ENCODE measurements around the gene CSDE1. TPM values are rescaled to one million over a fixed set of nuclear protein-coding genes. Genes with fewer than 3 reads are reported as not detected.
"Not testable (repeated sequence)": the region's sequence is repeated elsewhere in the genome, so short reads cannot be mapped to it uniquely, and the experiment has no call there.

Gene CSDE1
- polyA plus RNA-seq (2013, experiment 1 of 2) = 445 TPM
- polyA plus RNA-seq (2013, experiment 2 of 2) = 430 TPM

DNA sequence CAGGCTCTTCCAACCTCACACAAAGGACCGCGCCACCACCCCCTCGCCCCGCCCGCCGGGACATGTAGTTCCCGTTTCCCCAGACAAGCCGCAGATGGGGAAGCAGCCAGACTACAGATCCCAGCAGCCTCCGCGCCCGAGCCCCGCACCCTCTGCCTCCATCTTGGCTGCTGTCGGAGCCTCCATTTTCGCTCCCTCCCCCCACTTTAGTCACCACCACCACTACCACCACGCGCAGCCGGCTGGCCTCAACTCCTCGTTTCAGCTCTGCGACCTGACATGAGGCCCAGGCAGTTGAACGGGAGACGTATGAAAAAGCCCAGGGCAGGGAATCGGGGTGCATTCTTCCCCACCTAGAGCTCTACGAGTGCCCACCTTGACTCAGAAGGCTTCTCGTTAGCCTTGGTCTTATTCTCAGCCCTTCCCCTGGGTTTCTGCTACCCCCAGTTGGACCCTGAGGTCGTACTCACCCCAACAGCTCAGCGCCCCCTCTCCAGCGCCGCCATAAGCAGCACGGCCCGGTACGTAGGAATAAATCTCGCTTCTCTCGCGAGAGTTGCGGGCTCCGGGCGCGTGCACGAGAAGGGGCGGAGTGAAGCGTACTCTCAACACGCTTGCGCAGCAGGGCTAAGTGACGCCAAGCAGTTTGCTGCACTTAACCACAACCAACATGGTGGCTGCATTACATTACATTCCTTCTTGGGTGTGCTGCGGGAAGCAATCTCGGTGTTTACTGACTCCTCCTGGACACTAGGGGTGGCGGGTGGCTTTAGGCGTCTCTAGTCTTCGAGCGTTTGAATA, at the start of gene CSDE1:
Gene CSDE1 (minus strand): TSS at position 530 of the 801 bp plus-strand sequence. CDS start 18,094 bp downstream, outside the sequence.
- Histone ChIP-seq H3K4me3 (ENCODE audit: extremely low read depth, insufficient read depth, low read length, poor library complexity, severe bottlenecking) (peak within 1 kb of the TSS; percentile 99), H3K27ac (ENCODE audit: low read depth, low read length, severe bottlenecking) (peak within 1 kb of the TSS; percentile 100)
- 0% methylated on average over 33 to 48 of the region's 50 CpGs for WGBS, 2 experiments (ENCODE audit: insufficient coverage in 2 of 2)

DNA sequence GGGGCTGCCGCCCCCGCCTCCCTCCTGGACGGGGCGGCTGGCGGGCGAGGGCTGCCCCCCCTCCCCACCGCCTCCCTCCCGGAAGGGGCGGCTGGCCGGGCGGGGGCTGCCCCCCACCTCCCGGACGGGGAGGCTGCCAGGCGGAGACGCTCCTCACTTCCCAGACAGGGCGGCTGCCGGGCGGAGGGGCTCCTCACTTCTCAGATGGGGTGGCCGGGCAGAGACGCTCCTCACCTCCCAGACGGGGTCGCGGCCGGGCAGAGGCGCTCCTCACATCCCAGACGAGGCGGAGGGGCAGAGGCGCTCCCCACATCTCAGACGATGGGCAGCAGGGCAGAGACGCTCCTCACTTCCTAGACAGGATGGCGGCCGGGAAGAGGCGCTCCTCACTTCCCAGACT, 46.7 kb upstream of the CSDE1 start:
- H3K27ac ChIP-seq (ENCODE audit: low read depth, low read length, severe bottlenecking); H3K36me3 ChIP-seq (ENCODE audit: control insufficient read depth, insufficient read depth, low read length); H3K4me1 ChIP-seq (ENCODE audit: control insufficient read depth, insufficient read depth, low read length, poor library complexity, severe bottlenecking); H3K9me3 ChIP-seq (ENCODE audit: control insufficient read depth, low read length); H3K4me3 ChIP-seq (ENCODE audit: extremely low read depth, insufficient read depth, low read length, poor library complexity, severe bottlenecking): not testable (repeated sequence)
- WGBS, 2 experiments (ENCODE audit: insufficient coverage in 2 of 2) = 98 to 100% methylated on average over 3 to 7 of the region's 33 CpGs

More for the DNA sequence above, at the start of gene CSDE1:
- Histone ChIP-seq H3K9me3 (ENCODE audit: control insufficient read depth, low read length) (no peaks in the 10 kb centered on the region), H3K4me1 (ENCODE audit: control insufficient read depth, insufficient read depth, low read length, poor library complexity, severe bottlenecking) (peaks cover 13% of the 10 kb centered on the region), H3K36me3 (ENCODE audit: control insufficient read depth, insufficient read depth, low read length) (peaks cover 16% of the 10 kb centered on the region)

DNA sequence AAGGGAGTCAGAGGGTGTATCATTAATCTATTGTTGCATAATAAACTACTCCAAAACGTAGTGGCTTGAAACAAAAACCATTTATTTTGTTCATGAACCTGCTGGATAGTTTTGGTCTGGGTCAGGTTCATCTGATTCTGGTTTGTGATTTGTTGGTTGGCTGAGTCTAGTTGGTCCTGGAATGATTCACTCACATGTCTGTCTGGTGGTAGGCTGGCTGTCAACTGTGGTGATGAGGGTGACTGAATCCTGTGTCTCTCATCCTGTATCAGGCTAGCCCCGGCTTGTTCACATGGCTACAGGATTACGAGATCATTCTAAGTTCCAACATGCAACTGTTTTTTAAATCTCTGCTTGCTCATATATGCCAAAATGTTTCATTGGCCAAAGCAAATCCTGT, 45.2 kb upstream of the CSDE1 start:
- Histone ChIP-seq H3K4me1 (ENCODE audit: control insufficient read depth, insufficient read depth, low read length, poor library complexity, severe bottlenecking) (no peaks in the 10 kb centered on the region), H3K9me3 (ENCODE audit: control insufficient read depth, low read length) (no peaks in the 10 kb centered on the region), H3K36me3 (ENCODE audit: control insufficient read depth, insufficient read depth, low read length) (no peaks in the 10 kb centered on the region), H3K4me3 (ENCODE audit: extremely low read depth, insufficient read depth, low read length, poor library complexity, severe bottlenecking) (no peak overlapping the region), H3K27ac (ENCODE audit: low read depth, low read length, severe bottlenecking) (no peak overlapping the region)
- WGBS, 2 experiments (ENCODE audit: insufficient coverage in 2 of 2) = 66% methylated on average over 2 of the region's 3 CpGs; no CpG with 5 or more reads in 1 of the 2 experiments

DNA sequence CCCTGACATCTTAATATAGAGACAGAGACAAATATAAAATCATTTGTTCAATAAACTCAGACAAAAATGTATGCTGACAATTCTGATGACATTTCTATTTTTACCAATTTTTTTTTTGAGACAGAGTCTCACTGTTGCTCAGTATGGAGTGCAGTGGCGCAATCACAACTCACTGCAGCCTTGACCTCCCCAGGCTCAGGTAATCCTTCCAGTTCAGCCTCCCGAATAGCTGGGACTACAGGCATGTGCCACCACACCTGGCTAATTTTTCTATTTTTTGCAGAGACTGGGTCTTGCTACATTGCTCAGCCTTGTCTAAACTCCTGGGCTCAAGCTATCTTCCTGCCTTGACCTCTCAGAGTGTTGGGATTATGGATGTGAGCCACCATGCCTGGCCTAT, 36.3 kb upstream of the CSDE1 start:
- Histone ChIP-seq H3K27ac (ENCODE audit: low read depth, low read length, severe bottlenecking) (no peak overlapping the region), H3K36me3 (ENCODE audit: control insufficient read depth, insufficient read depth, low read length) (no peaks in the 10 kb centered on the region)
- 88 to 100% methylated on average over 1 to 2 of the region's 2 CpGs for WGBS, 2 experiments (ENCODE audit: insufficient coverage in 2 of 2)

DNA sequence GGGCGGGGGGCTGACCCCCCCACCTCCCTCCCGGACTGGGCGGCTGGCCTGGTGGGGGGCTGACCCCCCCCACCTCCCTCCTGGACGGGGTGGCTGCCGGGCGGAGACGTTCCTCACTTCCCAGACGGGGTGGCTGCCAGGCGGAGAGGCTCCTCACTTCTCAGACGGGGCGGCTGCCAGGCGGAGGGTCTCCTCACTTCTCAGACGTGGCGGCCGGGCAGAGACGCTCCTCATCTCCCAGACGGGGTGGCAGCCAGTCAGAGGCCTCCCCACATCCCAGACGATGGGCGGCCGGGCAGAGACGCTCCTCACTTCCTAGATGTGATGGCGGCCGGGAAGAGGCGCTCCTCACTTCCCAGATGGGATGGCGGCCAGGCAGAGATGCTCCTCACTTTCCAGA, 32.8 kb upstream of the CSDE1 start:
- not testable (repeated sequence) for H3K36me3 ChIP-seq (ENCODE audit: control insufficient read depth, insufficient read depth, low read length); H3K27ac ChIP-seq (ENCODE audit: low read depth, low read length, severe bottlenecking); H3K4me1 ChIP-seq (ENCODE audit: control insufficient read depth, insufficient read depth, low read length, poor library complexity, severe bottlenecking); H3K9me3 ChIP-seq (ENCODE audit: control insufficient read depth, low read length); H3K4me3 ChIP-seq (ENCODE audit: extremely low read depth, insufficient read depth, low read length, poor library complexity, severe bottlenecking)
- 97 to 99% methylated on average over 14 to 15 of the region's 25 CpGs for WGBS, 2 experiments (ENCODE audit: insufficient coverage in 2 of 2)

More for the DNA sequence above, 36.3 kb upstream of the CSDE1 start:
- Histone ChIP-seq H3K4me3 (ENCODE audit: extremely low read depth, insufficient read depth, low read length, poor library complexity, severe bottlenecking) (no peak overlapping the region), H3K9me3 (ENCODE audit: control insufficient read depth, low read length) (no peaks in the 10 kb centered on the region), H3K4me1 (ENCODE audit: control insufficient read depth, insufficient read depth, low read length, poor library complexity, severe bottlenecking) (peaks cover 6% of the 10 kb centered on the region)

DNA sequence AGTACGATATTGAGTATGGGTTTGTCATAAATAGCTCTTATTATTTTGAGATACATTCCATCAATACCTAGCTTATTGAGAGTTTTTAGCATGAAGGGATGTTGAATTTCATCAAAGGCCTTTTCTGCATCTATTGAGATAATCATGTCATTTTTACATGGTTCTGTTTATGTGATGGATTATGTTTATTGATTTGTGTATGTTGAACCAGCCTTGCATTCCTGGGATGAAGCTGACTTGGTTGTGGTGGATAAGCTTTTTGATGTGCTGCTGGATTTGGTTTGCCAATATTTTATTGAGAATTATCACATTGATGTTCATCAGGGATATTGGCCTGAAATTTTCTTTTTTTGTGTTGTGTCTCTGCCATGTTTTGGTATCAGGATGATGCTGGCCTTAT, 28.7 kb upstream of the CSDE1 start:
- WGBS, 2 experiments (ENCODE audit: insufficient coverage in 2 of 2) = no CpG with 5 or more reads among the region's 1 CpG
- H3K9me3 ChIP-seq (ENCODE audit: control insufficient read depth, low read length); H3K4me3 ChIP-seq (ENCODE audit: extremely low read depth, insufficient read depth, low read length, poor library complexity, severe bottlenecking); H3K27ac ChIP-seq (ENCODE audit: low read depth, low read length, severe bottlenecking); H3K4me1 ChIP-seq (ENCODE audit: control insufficient read depth, insufficient read depth, low read length, poor library complexity, severe bottlenecking); H3K36me3 ChIP-seq (ENCODE audit: control insufficient read depth, insufficient read depth, low read length): not testable (repeated sequence)

DNA sequence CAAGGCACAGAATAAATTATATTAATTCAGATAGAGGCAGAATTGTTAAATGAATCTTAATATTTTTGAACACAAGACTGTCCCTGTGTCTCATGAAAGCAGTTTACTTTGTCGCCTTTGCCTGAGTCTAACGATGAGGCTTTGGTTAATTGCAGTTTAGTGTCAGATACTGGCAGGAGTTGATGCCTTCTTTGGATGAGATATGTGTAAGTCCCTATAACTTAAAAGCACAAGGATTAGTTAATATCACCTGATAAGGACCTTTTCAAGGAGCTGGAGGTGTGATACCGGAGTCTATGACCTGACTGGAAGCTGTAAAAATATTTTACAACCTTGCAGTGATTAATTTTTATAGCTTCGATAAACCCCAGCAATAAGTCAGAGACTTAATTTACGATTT, 24.7 kb upstream of the CSDE1 start:
- H3K36me3 ChIP-seq (ENCODE audit: control insufficient read depth, insufficient read depth, low read length) = peaks cover 17% of the 10 kb centered on the region
- 84% methylated on average over 2 of the region's 5 CpGs; no CpG with 5 or more reads in 1 of the 2 experiments for WGBS, 2 experiments (ENCODE audit: insufficient coverage in 2 of 2)
- no peak overlapping the region for H3K4me3 ChIP-seq (ENCODE audit: extremely low read depth, insufficient read depth, low read length, poor library complexity, severe bottlenecking)
- H3K4me1 ChIP-seq (ENCODE audit: control insufficient read depth, insufficient read depth, low read length, poor library complexity, severe bottlenecking) = no peaks in the 10 kb centered on the region
- no peaks in the 10 kb centered on the region for H3K9me3 ChIP-seq (ENCODE audit: control insufficient read depth, low read length)
- H3K27ac ChIP-seq (ENCODE audit: low read depth, low read length, severe bottlenecking) = no peak overlapping the region

DNA sequence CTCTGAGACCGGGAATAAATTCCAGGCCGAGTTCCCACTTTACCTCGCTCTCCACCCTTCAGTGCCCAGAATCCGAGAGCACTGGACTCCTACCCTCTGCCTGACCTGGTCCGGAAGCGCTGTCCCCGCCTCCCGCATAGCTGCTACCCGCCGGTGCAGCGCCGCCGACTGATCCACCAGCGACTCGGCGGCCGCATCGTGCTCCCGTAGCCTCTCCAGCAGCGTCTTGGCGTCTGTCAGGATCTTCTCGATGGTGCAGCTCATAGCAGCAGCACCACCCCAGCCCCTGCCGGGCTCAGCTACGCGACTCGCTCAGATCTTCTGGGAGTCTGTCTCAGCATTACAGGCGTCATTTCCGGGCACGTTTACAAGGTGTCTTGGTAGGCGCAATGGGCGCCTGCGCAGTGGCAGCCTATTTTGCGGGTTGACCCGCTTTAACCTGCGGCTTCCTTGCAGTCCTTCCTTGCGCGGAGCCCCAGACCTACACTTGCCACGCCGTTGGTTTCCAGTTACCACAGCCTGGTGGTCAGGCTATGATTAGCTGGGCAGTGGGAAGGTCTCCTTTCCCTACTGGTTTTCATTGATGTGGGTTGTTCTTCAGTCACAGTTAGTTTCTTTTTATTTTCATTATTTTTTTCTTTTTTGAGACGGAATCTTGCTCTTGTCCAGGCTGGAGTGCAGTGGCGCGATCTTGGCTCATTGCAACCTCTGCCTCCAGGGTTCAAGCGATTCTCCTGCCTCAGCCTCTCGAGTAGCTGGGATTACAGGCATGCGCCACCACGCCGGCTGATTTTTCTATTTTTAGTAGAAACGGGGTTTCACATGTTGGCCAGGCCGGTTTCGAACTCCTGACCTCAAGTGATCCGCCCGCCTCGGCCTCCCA, 22.8 kb upstream of the CSDE1 start, which contains the start of gene SIKE1:
Gene SIKE1 (minus strand): TSS at position 342 of the 883 bp plus-strand sequence. CDS start 78 bp downstream, at position 264.
- Histone ChIP-seq H3K27ac (ENCODE audit: low read depth, low read length, severe bottlenecking) (peak within 1 kb of the TSS; percentile 89), H3K36me3 (ENCODE audit: control insufficient read depth, insufficient read depth, low read length) (peaks cover 35% of the 10 kb centered on the region), H3K4me1 (ENCODE audit: control insufficient read depth, insufficient read depth, low read length, poor library complexity, severe bottlenecking) (no peaks in the 10 kb centered on the region), H3K9me3 (ENCODE audit: control insufficient read depth, low read length) (no peaks in the 10 kb centered on the region), H3K4me3 (ENCODE audit: extremely low read depth, insufficient read depth, low read length, poor library complexity, severe bottlenecking) (peak within 1 kb of the TSS; percentile 70)
- 26 to 30% methylated on average over 47 of the region's 53 CpGs for WGBS, 2 experiments (ENCODE audit: insufficient coverage in 2 of 2)

DNA sequence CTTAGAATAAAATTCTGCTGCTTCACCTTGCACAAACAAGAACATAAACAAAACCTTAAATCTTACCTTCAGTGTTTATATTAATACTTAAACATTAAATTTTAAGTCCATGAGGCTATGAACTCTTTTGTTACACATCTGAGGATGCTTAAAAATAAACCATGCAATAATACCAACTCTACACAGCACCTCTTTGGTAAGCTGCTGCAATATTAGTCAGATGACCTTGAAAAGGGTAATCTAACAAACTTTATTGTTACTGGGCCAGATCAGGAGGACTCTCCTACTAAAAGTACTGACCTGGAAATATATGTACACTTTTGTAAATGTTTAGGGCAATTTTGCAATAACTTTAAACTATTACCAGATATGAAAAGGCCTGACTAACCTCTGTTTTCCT, 21.9 kb upstream of the CSDE1 start:
- peaks cover 43% of the 10 kb centered on the region for H3K36me3 ChIP-seq (ENCODE audit: control insufficient read depth, insufficient read depth, low read length)
- H3K9me3 ChIP-seq (ENCODE audit: control insufficient read depth, low read length) = no peaks in the 10 kb centered on the region
- H3K27ac ChIP-seq (ENCODE audit: low read depth, low read length, severe bottlenecking) = peak overlapping the region; percentile 89
- H3K4me3 ChIP-seq (ENCODE audit: extremely low read depth, insufficient read depth, low read length, poor library complexity, severe bottlenecking) = peak overlapping the region; percentile 70
- no peaks in the 10 kb centered on the region for H3K4me1 ChIP-seq (ENCODE audit: control insufficient read depth, insufficient read depth, low read length, poor library complexity, severe bottlenecking)

DNA sequence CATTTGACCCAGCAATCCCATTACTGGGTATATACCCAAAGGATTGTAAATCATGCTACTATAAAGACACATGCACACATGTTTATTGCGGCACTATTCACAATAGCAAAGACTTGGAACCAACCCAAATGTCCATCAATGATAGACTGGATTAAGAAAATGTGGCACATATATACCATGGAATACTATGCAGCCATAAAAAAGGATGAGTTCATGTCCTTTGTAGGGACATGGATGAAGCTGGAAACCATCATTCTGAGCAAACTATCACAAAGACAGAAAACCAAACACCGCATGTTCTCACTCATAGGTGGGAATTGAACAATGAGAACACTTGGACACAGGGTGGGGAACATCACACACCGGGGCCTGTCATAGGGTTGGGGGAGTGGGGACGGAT, 18.9 kb upstream of the CSDE1 start:
- not testable (repeated sequence) for H3K4me1 ChIP-seq (ENCODE audit: control insufficient read depth, insufficient read depth, low read length, poor library complexity, severe bottlenecking); H3K9me3 ChIP-seq (ENCODE audit: control insufficient read depth, low read length); H3K4me3 ChIP-seq (ENCODE audit: extremely low read depth, insufficient read depth, low read length, poor library complexity, severe bottlenecking); H3K27ac ChIP-seq (ENCODE audit: low read depth, low read length, severe bottlenecking)
- 100% methylated on average over 1 of the region's 4 CpGs; no CpG with 5 or more reads in 1 of the 2 experiments for WGBS, 2 experiments (ENCODE audit: insufficient coverage in 2 of 2)
- peaks cover 65% of the 10 kb centered on the region for H3K36me3 ChIP-seq (ENCODE audit: control insufficient read depth, insufficient read depth, low read length)
